HEK293T (cell line): ENCODE measurements around the gene GGCT.

Source experiments
- CTCF ChIA-PET: fragments of 350-600 bp; formaldehyde crosslinking; extraction: SDS; loops from one replicate; lab custom pipeline; 2021; ENCODE audit warnings: antibody characterized with exemption, inconsistent platforms; lab: Yijun Ruan, JAX
- POLR2A ChIA-PET: fragments of 350-600 bp; formaldehyde crosslinking; extraction: SDS; loops from one replicate; lab custom pipeline; 2020; ENCODE audit warnings: antibody characterized with exemption, inconsistent platforms; lab: Yijun Ruan, JAX
- DNase-seq: peaks from one replicate; pipeline ENCODE4 v3.0.0; 2012; ENCODE audit warnings: mixed read lengths; ENCODE audit errors: extremely low spot score
- ARNT ChIP-seq: fragments of 450-650 bp; IDR thresholded peaks from 2 replicates; pipeline ENCODE4 v1.6.1; 2017; ENCODE audit warnings: mild to moderate bottlenecking
- BHLHE40 ChIP-seq: fragments of 450-650 bp; IDR thresholded peaks from 2 replicates; pipeline ENCODE4 v1.6.1; 2016; ENCODE audit warnings: mild to moderate bottlenecking, moderate library complexity, borderline replicate concordance
- CTBP1 ChIP-seq: fragments of 450-650 bp; IDR thresholded peaks from 2 replicates; pipeline ENCODE4 v1.6.1; 2016; ENCODE audit warnings: borderline replicate concordance
- ELF4 ChIP-seq: fragments of 450-650 bp; IDR thresholded peaks from 2 replicates; pipeline ENCODE4 v1.6.1; 2017; ENCODE audit warnings: antibody characterized with exemption
- FOXA1 ChIP-seq: fragments of 450-650 bp; IDR thresholded peaks from 2 replicates; pipeline ENCODE4 v1.6.1; 2016; ENCODE audit warnings: mild to moderate bottlenecking
- FOXK2 ChIP-seq: fragments of 450-650 bp; IDR thresholded peaks from 2 replicates; pipeline ENCODE4 v1.6.1; 2016; ENCODE audit warnings: mild to moderate bottlenecking
- FOXM1 ChIP-seq: fragments of 450-650 bp; IDR thresholded peaks from 2 replicates; pipeline ENCODE4 v1.6.1; 2017; ENCODE audit warnings: mild to moderate bottlenecking, borderline replicate concordance
- HDGF ChIP-seq: fragments of 450-650 bp; IDR thresholded peaks from 2 replicates; pipeline ENCODE4 v1.6.1; 2017; ENCODE audit warnings: antibody characterized with exemption, borderline replicate concordance
- L3MBTL2 ChIP-seq: fragments of 450-650 bp; conservative IDR thresholded peaks from 2 replicates; pipeline ENCODE4 v1.6.1; 2016; ENCODE audit warnings: mild to moderate bottlenecking
- LEF1 ChIP-seq: fragments of 450-650 bp; IDR thresholded peaks from 2 replicates; pipeline ENCODE4 v1.6.1; 2017; ENCODE audit warnings: mild to moderate bottlenecking, borderline replicate concordance
- NFRKB ChIP-seq: fragments of 450-650 bp; IDR thresholded peaks from 2 replicates; pipeline ENCODE4 v1.6.1; 2016; ENCODE audit warnings: mild to moderate bottlenecking, moderate library complexity
- SP1 ChIP-seq: fragments of 450-650 bp; IDR thresholded peaks from 2 replicates; pipeline ENCODE4 v1.6.1; 2017
- SUZ12 ChIP-seq: fragments of 450-650 bp; IDR thresholded peaks from 2 replicates; pipeline ENCODE4 v1.6.1; 2016; ENCODE audit warnings: mild to moderate bottlenecking
- TARDBP ChIP-seq: fragments of 450-650 bp; IDR thresholded peaks from 2 replicates; pipeline ENCODE4 v1.6.1; 2016
- ZNF384 ChIP-seq: fragments of 450-650 bp; IDR thresholded peaks from 2 replicates; pipeline ENCODE4 v1.6.1; 2016
- TF ChIP-seq, protein P1 (sequence below): fragments of 450-650 bp; IDR thresholded peaks from 2 replicates; pipeline ENCODE4 v1.6.1; 2016

Gene GGCT

DNA sequence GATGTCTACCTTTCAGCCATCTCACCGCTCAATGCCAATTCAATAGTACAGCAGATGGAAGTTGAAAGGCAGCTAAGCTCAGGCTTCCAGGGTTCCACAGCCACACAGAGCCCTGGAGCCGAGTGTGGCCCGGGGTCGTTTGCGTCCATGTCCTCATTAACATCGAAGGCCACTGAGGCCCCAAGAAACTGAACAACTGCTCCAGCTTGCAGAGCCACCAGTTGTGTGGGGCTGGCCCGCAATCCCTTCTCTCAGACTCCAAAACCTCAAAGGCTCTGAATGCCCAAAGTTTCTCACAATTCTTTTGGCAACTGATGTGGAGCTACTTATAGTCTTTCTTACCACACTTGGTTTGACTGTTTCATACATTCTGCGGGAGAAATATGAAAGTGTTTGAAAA, 57.2 kb downstream of the GGCT start:
- CTCF ChIA-PET = interaction anchor here (0.6 kb wide), 1 partner anchor 488 kb away, joined by 3 read pairs; no protein-coding TSS in a partner anchor
- DNase-seq = no peak
- TF ChIP-seq HDGF = no peak
- TF ChIP-seq FOXK2 = no peak
- no peak for TF ChIP-seq ELF4
- TF ChIP-seq CTBP1 = no peak
- no peak for TF ChIP-seq SUZ12
- TF ChIP-seq LEF1 = no peak
- no peak for TF ChIP-seq TARDBP
- TF ChIP-seq ARNT = no peak
- TF ChIP-seq SP1 = no peak
- no peak for TF ChIP-seq ZNF384
- TF ChIP-seq FOXA1 = no peak
- TF ChIP-seq L3MBTL2 = no peak
- TF ChIP-seq, protein P1, sequence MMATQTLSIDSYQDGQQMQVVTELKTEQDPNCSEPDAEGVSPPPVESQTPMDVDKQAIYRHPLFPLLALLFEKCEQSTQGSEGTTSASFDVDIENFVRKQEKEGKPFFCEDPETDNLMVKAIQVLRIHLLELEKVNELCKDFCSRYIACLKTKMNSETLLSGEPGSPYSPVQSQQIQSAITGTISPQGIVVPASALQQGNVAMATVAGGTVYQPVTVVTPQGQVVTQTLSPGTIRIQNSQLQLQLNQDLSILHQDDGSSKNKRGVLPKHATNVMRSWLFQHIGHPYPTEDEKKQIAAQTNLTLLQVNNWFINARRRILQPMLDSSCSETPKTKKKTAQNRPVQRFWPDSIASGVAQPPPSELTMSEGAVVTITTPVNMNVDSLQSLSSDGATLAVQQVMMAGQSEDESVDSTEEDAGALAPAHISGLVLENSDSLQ = no peak
- TF ChIP-seq FOXM1 = no peak
- TF ChIP-seq BHLHE40 = no peak
- TF ChIP-seq NFRKB = no peak
- POLR2A ChIA-PET = no interaction called here
